ENCODE measurements around the gene PLCL1. TPM values are rescaled to one million over a fixed set of nuclear protein-coding genes. Genes with fewer than 3 reads are reported as not detected.

The PLCL1 gene
- total RNA-seq, 1 donor from 2014 or later = 14.3 TPM

DNA sequence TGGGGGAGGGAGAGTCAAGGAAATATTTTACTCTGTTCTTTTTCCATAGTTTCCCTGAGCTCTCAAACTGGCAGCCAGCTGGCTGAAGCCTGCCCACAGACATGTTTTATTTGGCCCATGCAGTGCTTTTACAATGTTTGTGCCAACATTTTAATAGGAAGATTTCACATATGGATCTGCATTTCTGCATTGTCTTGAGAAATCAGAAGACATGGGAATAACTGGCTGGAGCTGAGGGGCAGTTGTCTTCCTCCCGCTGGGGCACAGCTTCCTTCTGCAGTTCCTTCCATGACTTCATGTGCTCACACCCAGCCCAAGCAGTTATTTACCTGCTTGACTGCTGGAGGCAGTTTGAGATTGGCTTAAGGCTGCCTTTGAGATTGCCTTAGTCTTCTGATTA is 74.4 kb downstream of the PLCL1 start:
- Histone ChIP-seq H3K4me1 (peaks cover 3 to 36% of the 10 kb centered on the region in 2 donors), H3K27me3 (no peaks in the 10 kb centered on the region), H3K4me3 (no peak overlapping the region), H3K27ac (peak overlapping the region in 1 of 2 donors; percentile 10), H3K9me3 (no peaks in the 10 kb centered on the region), H3K36me3 (no peaks in the 10 kb centered on the region)
- TF ChIP-seq, protein P1, sequence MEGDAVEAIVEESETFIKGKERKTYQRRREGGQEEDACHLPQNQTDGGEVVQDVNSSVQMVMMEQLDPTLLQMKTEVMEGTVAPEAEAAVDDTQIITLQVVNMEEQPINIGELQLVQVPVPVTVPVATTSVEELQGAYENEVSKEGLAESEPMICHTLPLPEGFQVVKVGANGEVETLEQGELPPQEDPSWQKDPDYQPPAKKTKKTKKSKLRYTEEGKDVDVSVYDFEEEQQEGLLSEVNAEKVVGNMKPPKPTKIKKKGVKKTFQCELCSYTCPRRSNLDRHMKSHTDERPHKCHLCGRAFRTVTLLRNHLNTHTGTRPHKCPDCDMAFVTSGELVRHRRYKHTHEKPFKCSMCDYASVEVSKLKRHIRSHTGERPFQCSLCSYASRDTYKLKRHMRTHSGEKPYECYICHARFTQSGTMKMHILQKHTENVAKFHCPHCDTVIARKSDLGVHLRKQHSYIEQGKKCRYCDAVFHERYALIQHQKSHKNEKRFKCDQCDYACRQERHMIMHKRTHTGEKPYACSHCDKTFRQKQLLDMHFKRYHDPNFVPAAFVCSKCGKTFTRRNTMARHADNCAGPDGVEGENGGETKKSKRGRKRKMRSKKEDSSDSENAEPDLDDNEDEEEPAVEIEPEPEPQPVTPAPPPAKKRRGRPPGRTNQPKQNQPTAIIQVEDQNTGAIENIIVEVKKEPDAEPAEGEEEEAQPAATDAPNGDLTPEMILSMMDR (IDR thresholded peaks at IDR 0.05) = no peak
- DNase-seq (ENCODE audit: low spot score in 2 of 2) = no peak
- intact Hi-C loops (cut with DNase I) = loop anchor here (5.0 kb wide), 1 partner anchor 39 kb away; no protein-coding TSS in a partner anchor

- Histone ChIP-seq H3K27me3 (no peaks in the 10 kb centered on the region), H3K36me3 (no peaks in the 10 kb centered on the region), H3K9me3 (no peaks in the 10 kb centered on the region), H3K4me3 (no peak overlapping the region), H3K27ac (peak overlapping the region; percentile 7 to 20), H3K4me1 (peaks cover 3 to 36% of the 10 kb centered on the region in 2 donors)
- intact Hi-C loops (cut with DNase I) = loop anchor here (5.0 kb wide), 2 partner anchors 37 to 78 kb away; partner anchors contain the start of gene PLCL1
- TF ChIP-seq, protein P1 (IDR thresholded peaks at IDR 0.05) = no peak
- DNase-seq (ENCODE audit: low spot score in 2 of 2) = no peak
Measured at GRCh38 chr2:197879812-197880408, 75.5 kb downstream of the PLCL1 start.

- H3K27ac ChIP-seq = no peak overlapping the region
- no peak for DNase-seq (ENCODE audit: low spot score in 2 of 2)
- H3K36me3 ChIP-seq = no peaks in the 10 kb centered on the region
- no peaks in the 10 kb centered on the region for H3K9me3 ChIP-seq
- H3K4me3 ChIP-seq = no peak overlapping the region
- TF ChIP-seq, protein P1 (IDR thresholded peaks at IDR 0.05) = no peak
- intact Hi-C loops (cut with DNase I) = loop anchor here (5.0 kb wide), 1 partner anchor 81 kb away; the partner anchor contains the start of gene PLCL1
- H3K27me3 ChIP-seq = no peaks in the 10 kb centered on the region
- H3K4me1 ChIP-seq = peaks cover 3 to 21% of the 10 kb centered on the region in 2 donors
Measured at GRCh38 chr2:197883354-197884032, 79.1 kb downstream of the PLCL1 start.

- H3K27ac ChIP-seq = no peak overlapping the region
- intact Hi-C loops (cut with DNase I) = loop anchor here (5.0 kb wide), 1 partner anchor 82 kb away; the partner anchor contains the start of gene PLCL1
- H3K4me3 ChIP-seq = no peak overlapping the region
- TF ChIP-seq, protein P1 (IDR thresholded peaks at IDR 0.05) = no peak
- no peaks in the 10 kb centered on the region for H3K36me3 ChIP-seq
- DNase-seq (ENCODE audit: low spot score in 2 of 2) = no peak
- H3K4me1 ChIP-seq = peaks cover 0 to 13% of the 10 kb centered on the region in 2 donors
- H3K9me3 ChIP-seq = no peaks in the 10 kb centered on the region
- no peaks in the 10 kb centered on the region for H3K27me3 ChIP-seq
Measured at GRCh38 chr2:197884252-197884651, 79.9 kb downstream of the PLCL1 start.

DNA sequence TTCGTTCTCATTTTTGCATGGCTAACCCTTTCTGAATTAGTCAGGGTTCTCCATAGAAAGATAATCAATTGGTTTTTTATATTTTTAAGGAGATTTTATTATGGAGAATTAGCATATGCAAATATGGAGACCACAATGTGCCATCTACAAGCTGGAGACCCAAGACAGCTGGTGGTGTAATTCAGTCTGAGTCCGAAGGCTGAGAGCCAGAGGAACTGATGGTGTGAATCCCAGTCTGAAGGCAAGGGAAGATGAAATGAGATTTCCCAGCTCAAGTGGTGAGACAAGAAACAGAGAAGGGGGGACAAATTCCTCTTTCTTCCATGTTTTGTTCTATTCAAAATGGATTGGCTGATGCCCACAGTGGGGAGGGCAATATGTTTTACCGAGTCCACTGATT is 80.7 kb downstream of the PLCL1 start:
- Histone ChIP-seq H3K36me3 (no peaks in the 10 kb centered on the region), H3K27me3 (no peaks in the 10 kb centered on the region), H3K4me1 (peaks cover 0 to 5% of the 10 kb centered on the region in 2 donors), H3K9me3 (no peaks in the 10 kb centered on the region), H3K4me3 (no peak overlapping the region), H3K27ac (no peak overlapping the region)
- TF ChIP-seq, protein P1 (IDR thresholded peaks at IDR 0.05) = no peak
- no peak for DNase-seq (ENCODE audit: low spot score in 2 of 2)
- intact Hi-C loops (cut with DNase I) = no loop called here
